ENCODE measurements around the gene ADSS1. TPM values are rescaled to one million over a fixed set of nuclear protein-coding genes. Genes with fewer than 3 reads are reported as not detected.
A peak's percentile ranks its signal among the peaks of the same experiment; 100 is the strongest.

The ADSS1 gene
- polyA plus RNA-seq, 1 of the 3 experiments (the other 2 are of a cell fraction) = 14.3 TPM

GRCh38 chr14:104793703-104793959, 69.6 kb downstream of the ADSS1 start (continued):
- TF ChIP-seq MXI1 (IDR thresholded peaks at IDR 0.05; ENCODE audit: low read depth, low read length) (no peak), EZH2phosphoT487 (IDR thresholded peaks at IDR 0.05; ENCODE audit: borderline replicate concordance, low read depth) (no peak), TCF12 (IDR thresholded peaks at IDR 0.05) (no peak)

GRCh38 chr14:104794099-104794498, 70.1 kb downstream of the ADSS1 start:
- H3K27ac ChIP-seq (ENCODE audit: low read depth in 2 of 2, low read length in 1 of 2) = peak overlapping the region; percentile 39 to 58; a peak in 2 of 4 replicates
- ChIA-PET POLR2A (interaction anchor here (1.1 kb wide), 1 partner anchor 41 kb away, joined by 3 read pairs; the partner anchor contains the start of gene SIVA1), CTCF (interaction anchor here (0.7 to 2.2 kb wide), 6 partner anchors 9 to 70 kb away, joined by 3 to 15 read pairs (median 8); partner anchors contain the start of gene ADSS1)
- peaks cover 0 to 21% of the 10 kb centered on the region in 2 experiments for H3K36me3 ChIP-seq (replicated peaks in 1 of 2; ENCODE audit: control insufficient read depth in 1 of 2, insufficient read depth in 2 of 2, low read length in 1 of 2)
- H3K79me2 ChIP-seq (ENCODE audit: insufficient read depth) = peaks cover 58% of the 10 kb centered on the region
- peak; percentile 92 for DNase-seq
- peak overlapping the region; percentile 100 for H3K4me2 ChIP-seq
- H3K27me3 ChIP-seq (ENCODE audit: insufficient read depth) = no peaks in the 10 kb centered on the region
- no peaks in the 10 kb centered on the region for H3K9me2 ChIP-seq
- H2AFZ ChIP-seq (ENCODE audit: low read depth) = no peak overlapping the region
- H3K9ac ChIP-seq = peak overlapping the region; percentile 85
- H4K20me1 ChIP-seq (ENCODE audit: insufficient read depth) = peaks cover 56% of the 10 kb centered on the region
- H3K4me3 ChIP-seq (ENCODE audit: low read depth in 2 of 2, low read length in 1 of 2) = peak overlapping the region; percentile 79 to 84
- H3K4me1 ChIP-seq (ENCODE audit: control insufficient read depth in 1 of 2, insufficient read depth in 2 of 2, low read depth in 1 of 2, low read length in 1 of 2) = peaks cover 4 to 41% of the 10 kb centered on the region in 2 experiments; a peak in 3 of 4 replicates
- H3F3A ChIP-seq (replicated peaks; ENCODE audit: insufficient read depth) = peaks cover 8% of the 10 kb centered on the region
- TF ChIP-seq RCOR1 (IDR thresholded peaks at IDR 0.05; ENCODE audit: low read length) (no peak), CHD2 (IDR thresholded peaks at IDR 0.05; ENCODE audit: low read length, partially characterized antibody) (no peak), IRF3 (IDR thresholded peaks at IDR 0.05; ENCODE audit: low read depth, low read length) (no peak), MXI1 (IDR thresholded peaks at IDR 0.05; ENCODE audit: low read depth, low read length) (peak; percentile 93)
- 18% methylated on average over 11 of the region's 15 CpGs for WGBS (ENCODE audit: low lambda C conversion rate)
- no peaks in the 10 kb centered on the region for H3K9me3 ChIP-seq

- Histone ChIP-seq H3K9ac (peak overlapping the region; percentile 85), H3K9me2 (no peaks in the 10 kb centered on the region), H3K4me1 (ENCODE audit: control insufficient read depth in 1 of 2, insufficient read depth in 2 of 2, low read depth in 1 of 2, low read length in 1 of 2) (peaks cover 4 to 42% of the 10 kb centered on the region in 2 experiments; a peak in 3 of 4 replicates), H3K9me3 (no peaks in the 10 kb centered on the region), H3K27ac (ENCODE audit: low read depth in 2 of 2, low read length in 1 of 2) (peak overlapping the region; percentile 58 to 70; a peak in 3 of 4 replicates), H3K79me2 (ENCODE audit: insufficient read depth) (peaks cover 53% of the 10 kb centered on the region), H4K20me1 (ENCODE audit: insufficient read depth) (peaks cover 51% of the 10 kb centered on the region), H3K4me2 (peak overlapping the region; percentile 100), H3K27me3 (ENCODE audit: insufficient read depth) (no peaks in the 10 kb centered on the region), H2AFZ (ENCODE audit: low read depth) (no peak overlapping the region), H3K36me3 (replicated peaks in 1 of 2; ENCODE audit: control insufficient read depth in 1 of 2, insufficient read depth in 2 of 2, low read length in 1 of 2) (peaks cover 0 to 21% of the 10 kb centered on the region in 2 experiments), H3K4me3 (ENCODE audit: low read depth in 2 of 2, low read length in 1 of 2) (peak overlapping the region; percentile 79 to 84), H3F3A (replicated peaks; ENCODE audit: insufficient read depth) (peaks cover 13% of the 10 kb centered on the region)
- CTCF ChIA-PET = interaction anchor here (0.8 to 2.2 kb wide), 6 partner anchors 10 to 71 kb away, joined by 3 to 15 read pairs (median 8); partner anchors contain the start of gene ADSS1
- POLR2A ChIA-PET = interaction anchor here (1.1 kb wide), 1 partner anchor 42 kb away, joined by 3 read pairs; the partner anchor contains the start of gene SIVA1
- WGBS (ENCODE audit: low lambda C conversion rate) = 0% methylated on average over 4 of the region's 16 CpGs
- TF ChIP-seq RCOR1 (IDR thresholded peaks at IDR 0.05; ENCODE audit: low read length) (no peak), CTCF (IDR thresholded peaks at IDR 0.05) (peak; percentile 14), GABPA (IDR thresholded peaks at IDR 0.05; ENCODE audit: low read depth) (peak; percentile 44; the same call in 1 of the 2 replicates)
- DNase-seq = peak; percentile 73
These were observed 70.6 kb downstream of the ADSS1 start for GRCh38 chr14:104794631-104794992.

All from SK-N-SH (cell line).